Trophoblast cell (in vitro differentiated cells and primary cell): Measurements from ENCODE around the gene SLC13A2.
"Not testable (repeated sequence)": the region's sequence is repeated elsewhere in the genome, so short reads cannot be mapped to it uniquely, and the experiment has no call there.

Experiments
- DNase-seq, 2 donors: peaks; one replicate each; pipeline ENCODE4 v3.0.0-alpha.2; 2016
- H2AFZ ChIP-seq: 2 replicates; pipeline ENCODE4 v1.6.1; 2013; ENCODE audit warnings: low read length, moderate library complexity, mild to moderate bottlenecking; ENCODE audit not compliant: insufficient read depth, poor library complexity
- H2AK5ac ChIP-seq: 2 replicates; pipeline ENCODE4 v1.6.1; 2013; ENCODE audit warnings: mild to moderate bottlenecking, low read length
- H2BK120ac ChIP-seq: 2 replicates; pipeline ENCODE4 v1.6.1; 2013; ENCODE audit warnings: low read length, mild to moderate bottlenecking, moderate library complexity; ENCODE audit not compliant: insufficient read depth, poor library complexity
- H2BK12ac ChIP-seq: 2 replicates; pipeline ENCODE4 v1.6.1; 2013; ENCODE audit warnings: mild to moderate bottlenecking, low read length, moderate library complexity
- H2BK5ac ChIP-seq: 2 replicates; pipeline ENCODE4 v1.6.1; 2013; ENCODE audit warnings: low read length, low read depth, moderate library complexity, mild to moderate bottlenecking; ENCODE audit not compliant: poor library complexity
- H3K14ac ChIP-seq: 2 replicates; pipeline ENCODE4 v1.6.1; 2013; ENCODE audit warnings: mild to moderate bottlenecking, low read length
- H3K18ac ChIP-seq: 2 replicates; pipeline ENCODE4 v1.6.1; 2013; ENCODE audit warnings: mild to moderate bottlenecking, low read length
- H3K23ac ChIP-seq: 2 replicates; pipeline ENCODE4 v1.6.1; 2013; ENCODE audit warnings: low read length
- H3K27ac ChIP-seq: 2 replicates; pipeline ENCODE4 v1.5.1; 2013; ENCODE audit warnings: low read depth, mild to moderate bottlenecking, inconsistent platforms, low read length, moderate library complexity
- H3K27me3 ChIP-seq: 2 replicates; pipeline ENCODE4 v1.6.1; 2013; ENCODE audit warnings: inconsistent platforms, mild to moderate bottlenecking, low read length, moderate library complexity; ENCODE audit not compliant: insufficient read depth
- H3K36me3 ChIP-seq, 2 experiments: 1 replicate in 1 of 2; 2 replicates in 1 of 2; pipeline ENCODE4 v1.6.1; 2013; ENCODE audit warnings: low read length in 2 of 2, mild to moderate bottlenecking in 2 of 2, moderate library complexity in 1 of 2; ENCODE audit not compliant: insufficient read depth in 2 of 2, control insufficient read depth in 1 of 2
- H3K4ac ChIP-seq: 2 replicates; pipeline ENCODE4 v1.6.1; 2013; ENCODE audit warnings: low read depth, mild to moderate bottlenecking, low read length, moderate library complexity
- H3K4me1 ChIP-seq, 2 experiments: 1 replicate in 1 of 2; 2 replicates in 1 of 2; pipeline ENCODE4 v1.6.1; 2013; ENCODE audit warnings: low read length in 2 of 2, mild to moderate bottlenecking in 2 of 2, moderate library complexity in 1 of 2; ENCODE audit not compliant: insufficient read depth in 2 of 2, control insufficient read depth in 1 of 2
- H3K4me2 ChIP-seq: 2 replicates; pipeline ENCODE4 v1.6.1; 2013; ENCODE audit warnings: inconsistent platforms, mild to moderate bottlenecking, low read length, moderate library complexity
- H3K4me3 ChIP-seq: 2 replicates; pipeline ENCODE4 v1.5.1; 2013; ENCODE audit warnings: mild to moderate bottlenecking, low read depth, low read length, inconsistent platforms
- H3K79me1 ChIP-seq: one replicate; pipeline ENCODE4 v1.6.1; 2013; ENCODE audit warnings: low read length
- H3K79me2 ChIP-seq: 2 replicates; pipeline ENCODE4 v1.6.1; 2013; ENCODE audit warnings: low read length, mild to moderate bottlenecking; ENCODE audit not compliant: control insufficient read depth, insufficient read depth, poor library complexity
- H3K9ac ChIP-seq: 2 replicates; pipeline ENCODE4 v1.6.1; 2013; ENCODE audit warnings: mild to moderate bottlenecking, low read length
- H3K9me3 ChIP-seq: 2 replicates; pipeline ENCODE4 v1.6.1; 2013; ENCODE audit warnings: low read depth, mild to moderate bottlenecking, control low read depth, inconsistent platforms, low read length; ENCODE audit not compliant: insufficient read depth
- H4K12ac ChIP-seq: 2 replicates; pipeline ENCODE4 v1.6.1; 2013; ENCODE audit warnings: low read depth, mild to moderate bottlenecking, low read length, moderate library complexity
- H4K8ac ChIP-seq: 2 replicates; pipeline ENCODE4 v1.6.1; 2013; ENCODE audit warnings: low read depth, mild to moderate bottlenecking, low read length, moderate library complexity
- H4K91ac ChIP-seq: one replicate; pipeline ENCODE4 v1.6.1; 2013; ENCODE audit warnings: low read depth, mild to moderate bottlenecking, low read length, moderate library complexity
- WGBS: extraction: QIAGEN DNeasy Blood & Tissue Kit; methylation state at CpG from one replicate; pipeline ENCODE4 v1.1.7; 2013; ENCODE audit warnings: missing lambda C conversion rate; ENCODE audit not compliant: insufficient read length, insufficient coverage; ENCODE audit errors: extremely low coverage; 5-methylcytosine and 5-hydroxymethylcytosine counted together

Gene SLC13A2

GRCh38 chr17:28467456-28468025 lies 5.9 kb upstream of the SLC13A2 start:
- H3K23ac ChIP-seq, result no peak overlapping the region
- no peaks in the 10 kb centered on the region for H3K79me2 ChIP-seq
- no peak overlapping the region for H4K12ac ChIP-seq
- H3K4me2 ChIP-seq, result no peak overlapping the region
- H2BK5ac ChIP-seq, result no peak overlapping the region
- H3K18ac ChIP-seq, result no peak overlapping the region
- H3K9ac ChIP-seq, result no peak overlapping the region
- H4K91ac ChIP-seq, result no peak overlapping the region
- H3K4me1 ChIP-seq, result peaks cover 2 to 4% of the 10 kb centered on the region in 2 experiments
- no peaks in the 10 kb centered on the region for H3K36me3 ChIP-seq
- H3K14ac ChIP-seq, result no peak overlapping the region
- H2AK5ac ChIP-seq, result no peak overlapping the region
- H2BK120ac ChIP-seq, result no peak overlapping the region
- H2BK12ac ChIP-seq, result no peak overlapping the region
- H3K4ac ChIP-seq, result no peak overlapping the region
- H3K4me3 ChIP-seq, result no peak overlapping the region
- DNase-seq, result peak in 1 of 2 donors; percentile 10
- no CpG with 5 or more reads among the region's 17 CpGs for WGBS
- no peak overlapping the region for H3K27ac ChIP-seq
- H3K79me1 ChIP-seq, result no peaks in the 10 kb centered on the region
- no peak overlapping the region for H4K8ac ChIP-seq
- H3K9me3 ChIP-seq, result no peaks in the 10 kb centered on the region
- no peak overlapping the region for H2AFZ ChIP-seq
- H3K27me3 ChIP-seq, result no peaks in the 10 kb centered on the region

DNA sequence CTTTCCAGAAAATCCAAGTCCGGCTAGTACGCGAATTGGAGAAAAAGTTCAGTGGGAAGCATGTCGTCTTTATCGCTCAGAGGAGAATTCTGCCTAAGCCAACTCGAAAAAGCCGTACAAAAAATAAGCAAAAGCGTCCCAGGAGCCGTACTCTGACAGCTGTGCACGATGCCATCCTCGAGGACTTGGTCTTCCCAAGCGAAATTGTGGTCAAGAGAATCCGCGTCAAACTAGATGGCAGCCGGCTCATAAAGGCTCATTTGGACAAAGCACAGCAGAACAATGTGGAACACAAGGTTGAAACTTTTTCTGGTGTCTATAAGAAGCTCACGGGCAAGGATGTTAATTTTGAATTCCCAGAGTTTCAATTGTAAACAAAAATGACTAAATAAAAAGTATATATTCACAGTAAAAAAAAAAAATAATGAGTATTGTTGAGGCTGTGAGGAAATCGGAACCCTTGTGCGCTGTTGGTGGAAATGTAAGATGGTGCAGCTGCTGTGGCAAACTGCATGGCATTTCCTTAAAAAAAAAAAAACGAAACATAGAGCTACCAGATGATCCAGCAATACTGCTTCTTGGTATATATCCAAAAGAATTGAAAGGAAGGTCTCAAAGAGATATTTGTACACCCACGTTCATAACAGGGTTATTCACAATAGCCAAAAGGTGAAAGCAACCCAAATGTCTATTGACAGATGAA lies 5.3 kb upstream of the SLC13A2 start:
- not testable (repeated sequence) for H4K91ac ChIP-seq, H3K4ac ChIP-seq, H2BK5ac ChIP-seq, H3K18ac ChIP-seq, H2AFZ ChIP-seq, H4K12ac ChIP-seq, H3K27ac ChIP-seq, H2AK5ac ChIP-seq, H3K23ac ChIP-seq, H2BK12ac ChIP-seq, H3K36me3 ChIP-seq, H2BK120ac ChIP-seq, H3K4me1 ChIP-seq, H3K14ac ChIP-seq, H3K79me1 ChIP-seq, H3K4me3 ChIP-seq, H3K79me2 ChIP-seq, H3K27me3 ChIP-seq, H3K9ac ChIP-seq, H3K4me2 ChIP-seq, H3K9me3 ChIP-seq, H4K8ac ChIP-seq, DNase-seq
- WGBS, result no CpG with 5 or more reads among the region's 20 CpGs

- no peaks in the 10 kb centered on the region for H3K79me2 ChIP-seq
- H3K36me3 ChIP-seq, result no peaks in the 10 kb centered on the region
- no peak overlapping the region for H3K4ac ChIP-seq
- peaks cover 2 to 4% of the 10 kb centered on the region in 2 experiments for H3K4me1 ChIP-seq
- no peak overlapping the region for H4K12ac ChIP-seq
- H3K9me3 ChIP-seq, result no peaks in the 10 kb centered on the region
- H3K23ac ChIP-seq, result no peak overlapping the region
- H2BK12ac ChIP-seq, result no peak overlapping the region
- H3K79me1 ChIP-seq, result no peaks in the 10 kb centered on the region
- no peak overlapping the region for H2AFZ ChIP-seq
- DNase-seq, result no peak
- no peak overlapping the region for H3K4me2 ChIP-seq
- H2BK120ac ChIP-seq, result no peak overlapping the region
- no peak overlapping the region for H4K91ac ChIP-seq
- no peak overlapping the region for H3K4me3 ChIP-seq
- no peak overlapping the region for H3K9ac ChIP-seq
- H3K27me3 ChIP-seq, result no peaks in the 10 kb centered on the region
- H4K8ac ChIP-seq, result no peak overlapping the region
- H2AK5ac ChIP-seq, result no peak overlapping the region
- no peak overlapping the region for H3K27ac ChIP-seq
- no peak overlapping the region for H2BK5ac ChIP-seq
- H3K18ac ChIP-seq, result no peak overlapping the region
- H3K14ac ChIP-seq, result no peak overlapping the region
These were observed 4.7 kb upstream of the SLC13A2 start for GRCh38 chr17:28468781-28469180.

DNA sequence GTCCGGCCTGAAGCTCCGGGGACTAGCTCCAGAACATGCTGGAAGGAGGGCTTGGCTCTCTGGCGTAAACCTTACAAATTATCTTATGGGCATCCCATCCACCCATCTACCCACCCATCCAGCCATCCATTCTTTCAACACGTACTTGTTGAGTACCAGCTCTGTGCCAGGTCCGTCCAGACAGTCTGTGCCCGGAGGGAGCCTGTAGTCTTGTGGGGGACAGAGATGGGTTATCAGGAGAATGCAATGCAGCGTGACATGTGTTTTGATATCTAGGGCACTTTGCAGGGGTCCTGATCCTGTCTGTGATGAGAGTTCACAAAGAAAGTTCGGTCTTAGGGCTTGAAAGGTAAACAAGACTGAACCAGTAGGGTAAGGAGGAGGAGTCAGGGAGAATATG lies 4.1 kb upstream of the SLC13A2 start:
- H3K79me2 ChIP-seq, result no peaks in the 10 kb centered on the region
- H3K9ac ChIP-seq, result no peak overlapping the region
- no peak overlapping the region for H2AK5ac ChIP-seq
- no peak overlapping the region for H4K91ac ChIP-seq
- no peaks in the 10 kb centered on the region for H3K79me1 ChIP-seq
- no peak overlapping the region for H3K27ac ChIP-seq
- H3K4me3 ChIP-seq, result no peak overlapping the region
- H3K4ac ChIP-seq, result no peak overlapping the region
- H3K36me3 ChIP-seq, result no peaks in the 10 kb centered on the region
- no peaks in the 10 kb centered on the region for H3K27me3 ChIP-seq
- no peak for DNase-seq
- no peak overlapping the region for H2BK120ac ChIP-seq
- no peak overlapping the region for H3K14ac ChIP-seq
- H3K23ac ChIP-seq, result no peak overlapping the region
- no CpG with 5 or more reads among the region's 8 CpGs for WGBS
- no peak overlapping the region for H4K12ac ChIP-seq
- H2BK5ac ChIP-seq, result no peak overlapping the region
- peaks cover 2 to 4% of the 10 kb centered on the region in 2 experiments for H3K4me1 ChIP-seq
- no peak overlapping the region for H3K4me2 ChIP-seq
- H2BK12ac ChIP-seq, result no peak overlapping the region
- H2AFZ ChIP-seq, result no peak overlapping the region
- H3K9me3 ChIP-seq, result no peaks in the 10 kb centered on the region
- H4K8ac ChIP-seq, result no peak overlapping the region
- H3K18ac ChIP-seq, result no peak overlapping the region
